Measurements from ENCODE around the gene SHROOM4.
A peak's percentile ranks its signal among the peaks of the same experiment; 100 is the strongest.

Gene SHROOM4

GRCh38 chrX:50606300-50606950, 207.6 kb downstream of the SHROOM4 start:
- FAIRE-seq (no peak), DNase-seq (ENCODE audit: insufficient read length, low spot score) (no peak)
- TF ChIP-seq POLR2A (IDR thresholded peaks at IDR 0.05; ENCODE audit: low read depth, low read length): no peak

- TF ChIP-seq POLR2A (IDR thresholded peaks at IDR 0.05; ENCODE audit: low read depth, low read length): no peak
- DNase-seq (ENCODE audit: insufficient read length, low spot score) (no peak), FAIRE-seq (no peak)
Measured at GRCh38 chrX:50596056-50596455, 217.9 kb downstream of the SHROOM4 start.

GRCh38 chrX:50594788-50595187, 219.2 kb downstream of the SHROOM4 start:
- TF ChIP-seq POLR2A (IDR thresholded peaks at IDR 0.05; ENCODE audit: low read depth, low read length): no peak
- DNase-seq (ENCODE audit: insufficient read length, low spot score) (no peak), FAIRE-seq (no peak)

GRCh38 chrX:50586980-50587379, 227.0 kb downstream of the SHROOM4 start:
- DNase-seq (ENCODE audit: insufficient read length, low spot score) (no peak), FAIRE-seq (no peak)
- TF ChIP-seq POLR2A (IDR thresholded peaks at IDR 0.05; ENCODE audit: low read depth, low read length): no peak

GRCh38 chrX:50586407-50586806, 227.6 kb downstream of the SHROOM4 start:
- TF ChIP-seq POLR2A (IDR thresholded peaks at IDR 0.05; ENCODE audit: low read depth, low read length): no peak
- DNase-seq (ENCODE audit: insufficient read length, low spot score) (no peak), FAIRE-seq (no peak)

GRCh38 chrX:50581405-50581804, 232.6 kb downstream of the SHROOM4 start:
- FAIRE-seq: no peak
- TF ChIP-seq POLR2A (IDR thresholded peaks at IDR 0.05; ENCODE audit: low read depth, low read length): no peak

GRCh38 chrX:50579955-50580354, 234.0 kb downstream of the SHROOM4 start:
- DNase-seq (ENCODE audit: insufficient read length, low spot score) (peak; percentile 3), FAIRE-seq (no peak)
- no peak for TF ChIP-seq POLR2A (IDR thresholded peaks at IDR 0.05; ENCODE audit: low read depth, low read length)

More at GRCh38 chrX:50581405-50581804, 232.6 kb downstream of the SHROOM4 start:
- DNase-seq (ENCODE audit: insufficient read length, low spot score): no peak

GRCh38 chrX:50577326-50577725, 236.7 kb downstream of the SHROOM4 start:
- TF ChIP-seq POLR2A (IDR thresholded peaks at IDR 0.05; ENCODE audit: low read depth, low read length): no peak
- FAIRE-seq: no peak
- DNase-seq (ENCODE audit: insufficient read length, low spot score): no peak

GRCh38 chrX:50567636-50568035, 246.4 kb downstream of the SHROOM4 start:
- FAIRE-seq: no peak
- no peak for TF ChIP-seq POLR2A (IDR thresholded peaks at IDR 0.05; ENCODE audit: low read depth, low read length)
- no peak for DNase-seq (ENCODE audit: insufficient read length, low spot score)

GRCh38 chrX:50565718-50566117, 248.3 kb downstream of the SHROOM4 start:
- no peak for DNase-seq (ENCODE audit: insufficient read length, low spot score)
- FAIRE-seq: no peak
- TF ChIP-seq POLR2A (IDR thresholded peaks at IDR 0.05; ENCODE audit: low read depth, low read length): no peak
